OCI-LY3 (cell line): ENCODE results near the gene CAVIN2.

ENCODE experiments used
- EZH2phosphoT487 ChIP-seq: fragments of 200-600 bp; shearing (Covaris generic); IDR thresholded peaks from 2 replicates; pipeline ENCODE4 v1.6.1; 2018; ENCODE audit warnings: antibody characterized with exemption, mixed run types, low read depth
- TF ChIP-seq, protein P1 (sequence below): fragments of 200-600, 300-600 bp; sonication (generic); IDR thresholded peaks from 2 replicates; pipeline ENCODE4 v1.5.1; 2014; ENCODE audit warnings: antibody characterized with exemption, low read length, low read depth

- TF ChIP-seq, protein P1, sequence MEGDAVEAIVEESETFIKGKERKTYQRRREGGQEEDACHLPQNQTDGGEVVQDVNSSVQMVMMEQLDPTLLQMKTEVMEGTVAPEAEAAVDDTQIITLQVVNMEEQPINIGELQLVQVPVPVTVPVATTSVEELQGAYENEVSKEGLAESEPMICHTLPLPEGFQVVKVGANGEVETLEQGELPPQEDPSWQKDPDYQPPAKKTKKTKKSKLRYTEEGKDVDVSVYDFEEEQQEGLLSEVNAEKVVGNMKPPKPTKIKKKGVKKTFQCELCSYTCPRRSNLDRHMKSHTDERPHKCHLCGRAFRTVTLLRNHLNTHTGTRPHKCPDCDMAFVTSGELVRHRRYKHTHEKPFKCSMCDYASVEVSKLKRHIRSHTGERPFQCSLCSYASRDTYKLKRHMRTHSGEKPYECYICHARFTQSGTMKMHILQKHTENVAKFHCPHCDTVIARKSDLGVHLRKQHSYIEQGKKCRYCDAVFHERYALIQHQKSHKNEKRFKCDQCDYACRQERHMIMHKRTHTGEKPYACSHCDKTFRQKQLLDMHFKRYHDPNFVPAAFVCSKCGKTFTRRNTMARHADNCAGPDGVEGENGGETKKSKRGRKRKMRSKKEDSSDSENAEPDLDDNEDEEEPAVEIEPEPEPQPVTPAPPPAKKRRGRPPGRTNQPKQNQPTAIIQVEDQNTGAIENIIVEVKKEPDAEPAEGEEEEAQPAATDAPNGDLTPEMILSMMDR = no peak
- no peak for TF ChIP-seq EZH2phosphoT487
These were observed 28.1 kb downstream of the CAVIN2 start for GRCh38 chr2:191818725-191819350.
